ENCODE results near the gene SAPCD2. TPM values are rescaled to one million over a fixed set of nuclear protein-coding genes. Genes with fewer than 3 reads are reported as not detected.
"Not testable (repeated sequence)": the region's sequence is repeated elsewhere in the genome, so short reads cannot be mapped to it uniquely, and the experiment has no call there.

SAPCD2 gene, protein sequence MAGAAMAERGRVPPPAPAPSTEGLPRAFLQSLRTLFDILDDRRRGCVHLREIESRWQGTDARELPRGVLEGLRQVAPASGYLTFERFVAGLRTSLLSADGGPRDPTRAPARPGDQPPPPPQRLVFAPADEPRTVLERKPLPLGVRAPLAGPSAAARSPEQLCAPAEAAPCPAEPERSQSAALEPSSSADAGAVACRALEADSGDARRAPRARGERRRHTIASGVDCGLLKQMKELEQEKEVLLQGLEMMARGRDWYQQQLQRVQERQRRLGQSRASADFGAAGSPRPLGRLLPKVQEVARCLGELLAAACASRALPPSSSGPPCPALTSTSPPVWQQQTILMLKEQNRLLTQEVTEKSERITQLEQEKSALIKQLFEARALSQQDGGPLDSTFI
- total RNA-seq: 17.6 and 31.1 TPM in 2 replicates

DNA sequence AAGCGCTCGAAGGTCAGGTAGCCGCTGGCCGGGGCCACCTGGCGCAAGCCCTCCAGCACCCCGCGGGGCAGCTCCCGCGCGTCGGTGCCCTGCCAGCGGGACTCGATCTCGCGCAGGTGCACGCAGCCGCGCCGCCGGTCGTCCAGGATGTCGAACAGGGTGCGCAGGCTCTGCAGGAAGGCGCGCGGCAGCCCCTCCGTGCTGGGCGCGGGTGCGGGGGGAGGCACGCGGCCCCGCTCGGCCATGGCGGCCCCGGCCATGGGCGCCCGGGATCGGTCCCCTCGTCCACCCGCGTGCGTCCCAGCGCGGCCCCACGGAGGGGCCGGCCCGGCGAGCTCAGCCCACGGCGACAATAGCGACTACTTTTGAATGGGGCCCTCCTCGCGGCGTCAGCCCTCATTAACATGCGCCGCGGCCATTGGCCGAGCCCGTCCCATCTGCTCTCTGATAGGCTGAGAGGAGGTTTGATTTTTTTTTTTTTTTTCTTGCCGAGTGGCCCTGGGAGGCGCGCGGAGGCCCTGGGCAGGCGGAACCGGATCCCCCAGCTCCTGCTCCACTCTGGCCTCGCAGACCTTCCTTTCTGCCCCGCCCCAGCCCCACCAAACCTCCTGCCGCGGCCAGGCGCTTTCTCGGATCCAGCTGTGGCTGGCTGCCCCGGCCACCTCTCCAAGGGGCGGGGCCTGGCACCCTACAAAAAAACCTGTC lies at the start of gene SAPCD2:
Gene SAPCD2 (minus strand): TSS at position 357 of the 705 bp plus-strand sequence. CDS start 97 bp downstream, at position 260.
- peak; percentile 44 for DNase-seq (ENCODE audit: low read depth, low spot score)

DNA sequence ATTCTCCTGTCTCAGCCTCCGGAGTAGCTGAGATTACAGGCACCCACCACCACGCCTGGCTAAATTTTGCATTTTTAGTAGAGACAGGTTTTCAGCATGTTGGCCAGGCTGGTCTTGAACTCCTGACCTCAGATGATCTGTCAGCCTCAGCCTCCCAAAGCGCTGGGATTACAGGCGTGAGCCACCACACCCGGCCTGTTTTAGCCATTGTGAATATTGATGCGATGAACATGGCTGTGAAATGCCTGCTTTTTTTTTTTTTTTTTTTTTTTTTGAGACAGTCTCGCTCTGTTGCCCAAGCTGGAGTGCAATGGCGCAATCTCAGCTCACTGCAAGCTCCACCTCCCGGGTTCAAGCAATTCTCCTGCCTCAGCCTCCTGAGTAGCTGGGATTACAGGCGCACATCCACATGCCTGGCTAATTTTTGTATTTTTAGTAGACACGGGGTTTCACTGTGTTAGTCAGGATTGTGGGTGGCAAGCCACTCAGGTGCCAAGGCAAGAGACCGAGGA lies 47.8 kb upstream of the SAPCD2 start:
- DNase-seq (ENCODE audit: low read depth, low spot score): not testable (repeated sequence)

DNA sequence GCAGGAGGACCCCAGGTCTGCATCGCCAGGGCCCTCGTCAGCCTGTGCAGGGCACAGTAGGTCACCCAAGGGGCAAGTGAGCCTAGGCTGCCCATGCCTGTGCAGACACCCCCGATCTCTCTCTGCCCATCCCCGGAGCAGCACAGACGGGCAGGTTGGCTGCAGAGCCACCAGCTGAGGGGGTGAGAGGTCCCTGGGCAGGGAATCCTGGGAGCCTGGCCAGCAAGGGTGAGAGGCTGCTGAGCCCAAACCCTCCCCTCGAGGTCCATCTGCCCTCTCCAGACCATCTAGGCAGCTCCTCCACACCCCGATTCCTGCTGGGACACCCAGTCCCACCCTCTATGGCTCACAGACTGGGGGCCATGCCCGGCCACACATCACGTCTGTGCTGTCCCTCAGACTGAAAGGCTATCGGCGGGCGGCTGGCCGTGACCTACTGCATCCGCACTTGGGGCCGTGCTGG lies 46.9 kb upstream of the SAPCD2 start:
- DNase-seq (ENCODE audit: low read depth, low spot score): no peak

DNA sequence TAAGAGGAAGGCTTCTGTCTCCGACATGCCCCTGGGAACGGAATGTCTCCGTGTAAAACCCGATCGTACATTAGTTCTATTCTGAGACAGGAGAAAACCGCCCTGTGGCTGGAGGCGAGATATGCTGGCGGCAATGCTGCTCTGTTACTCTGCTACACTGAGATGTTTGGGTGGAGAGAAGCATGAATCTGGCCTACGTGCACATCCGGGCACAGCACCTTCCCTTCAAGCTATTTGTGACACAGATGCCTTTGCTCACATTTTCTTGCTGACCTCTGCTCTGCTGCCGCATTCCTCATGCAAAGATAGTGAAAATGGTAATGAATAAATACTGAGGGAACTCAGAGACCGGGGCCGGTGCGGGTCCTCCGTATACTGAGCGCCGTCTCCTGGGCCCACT lies 46.4 kb upstream of the SAPCD2 start:
- DNase-seq (ENCODE audit: low read depth, low spot score): no peak

DNA sequence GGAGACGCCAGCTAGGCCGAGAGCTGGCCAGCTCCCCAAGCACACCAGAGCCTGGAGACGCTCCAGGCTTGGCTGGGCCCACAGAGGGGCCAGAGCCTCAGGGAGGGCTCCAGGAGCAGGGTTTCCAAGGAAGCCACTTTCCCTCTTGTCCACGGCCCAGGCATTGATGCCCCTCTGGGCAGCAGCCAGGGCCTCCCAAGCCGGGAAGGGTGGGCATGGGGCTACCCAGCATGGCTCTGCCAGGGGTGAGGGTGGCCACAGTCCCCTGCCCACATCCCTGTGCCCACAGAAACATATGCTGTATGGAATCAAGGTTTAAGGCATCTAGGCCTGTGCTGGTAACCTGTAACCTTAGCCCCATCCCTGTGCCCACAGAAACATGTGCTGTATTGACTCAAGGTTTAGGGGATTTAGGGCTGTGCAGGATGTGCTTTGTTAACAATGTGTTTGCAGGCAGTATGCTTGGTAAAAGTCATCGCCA lies 45.7 kb upstream of the SAPCD2 start:
- DNase-seq (ENCODE audit: low read depth, low spot score): no peak

DNA sequence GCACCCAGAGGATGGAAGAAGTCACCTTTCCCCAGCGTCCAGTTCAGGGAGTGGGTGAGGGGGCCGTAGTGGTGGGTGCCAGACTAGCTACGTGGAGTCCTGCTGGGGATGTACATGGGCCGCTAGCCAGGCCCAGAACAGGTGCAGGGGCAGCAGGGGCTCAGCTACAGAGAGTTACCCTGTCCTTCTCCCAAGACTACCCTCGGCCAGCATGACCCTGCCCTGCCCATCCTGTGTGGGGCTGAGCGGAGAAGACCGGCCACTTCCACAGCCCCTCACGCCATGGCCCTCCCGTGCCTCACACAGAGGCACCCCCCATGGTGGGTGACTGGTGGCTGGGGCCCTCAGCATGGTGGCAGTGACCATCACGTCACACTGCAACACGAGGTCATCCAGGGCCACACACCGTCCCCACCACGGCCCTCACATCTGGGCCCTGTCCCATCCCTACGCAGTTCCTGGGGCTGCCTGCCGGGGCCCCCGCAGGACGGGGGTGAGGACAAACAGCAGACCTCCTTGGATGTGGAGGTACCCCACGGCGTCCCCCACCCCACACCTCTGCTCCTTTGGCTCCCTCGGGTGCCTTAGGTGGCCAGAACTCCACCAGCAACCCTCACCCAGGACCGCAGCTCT lies 45.2 kb upstream of the SAPCD2 start:
- no peak for DNase-seq (ENCODE audit: low read depth, low spot score)

DNA sequence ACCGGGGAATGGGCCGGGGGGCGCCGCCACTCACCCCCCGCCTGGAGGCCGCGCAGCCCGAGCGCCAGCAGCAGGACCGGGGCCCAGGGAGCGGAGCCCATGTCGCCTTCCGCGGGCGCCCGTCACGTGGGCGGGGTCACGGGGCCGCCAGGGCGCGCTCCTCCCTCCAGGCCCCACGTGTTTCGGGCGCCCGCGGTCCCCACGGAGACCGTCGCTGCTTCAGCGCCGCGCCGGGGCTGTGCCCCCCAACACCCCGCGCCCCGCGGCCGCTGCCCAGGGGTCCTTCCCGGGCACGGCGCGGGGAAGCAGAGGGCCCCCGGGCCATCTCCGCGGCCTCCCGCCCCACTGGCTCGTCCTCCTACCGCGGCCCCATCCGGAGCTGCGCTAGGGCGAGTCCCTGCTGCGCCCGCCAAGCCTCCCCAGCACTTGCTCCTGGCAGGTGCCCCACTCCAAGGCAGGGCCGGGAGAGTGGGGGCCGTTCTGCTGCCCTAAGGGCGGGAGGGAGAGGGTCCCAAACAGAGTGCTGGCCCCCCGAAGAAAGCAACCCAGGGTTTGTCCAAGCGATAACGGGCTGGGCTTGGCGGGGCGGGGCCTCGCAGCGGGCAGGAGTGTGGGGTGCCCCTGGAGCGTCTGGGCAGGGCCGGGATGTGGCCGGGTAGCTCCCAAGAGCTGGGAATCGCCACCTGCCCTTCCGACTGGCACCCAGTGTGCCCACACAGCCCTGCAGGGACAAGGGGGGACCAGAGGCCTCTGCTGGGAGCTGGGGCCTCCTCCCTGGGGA lies 44.4 kb upstream of the SAPCD2 start, which contains the start of gene DPP7:
Gene DPP7 (minus strand): TSS at position 121 of the 781 bp plus-strand sequence. CDS start 20 bp downstream, at position 101.
- no peak for DNase-seq (ENCODE audit: low read depth, low spot score)

DNA sequence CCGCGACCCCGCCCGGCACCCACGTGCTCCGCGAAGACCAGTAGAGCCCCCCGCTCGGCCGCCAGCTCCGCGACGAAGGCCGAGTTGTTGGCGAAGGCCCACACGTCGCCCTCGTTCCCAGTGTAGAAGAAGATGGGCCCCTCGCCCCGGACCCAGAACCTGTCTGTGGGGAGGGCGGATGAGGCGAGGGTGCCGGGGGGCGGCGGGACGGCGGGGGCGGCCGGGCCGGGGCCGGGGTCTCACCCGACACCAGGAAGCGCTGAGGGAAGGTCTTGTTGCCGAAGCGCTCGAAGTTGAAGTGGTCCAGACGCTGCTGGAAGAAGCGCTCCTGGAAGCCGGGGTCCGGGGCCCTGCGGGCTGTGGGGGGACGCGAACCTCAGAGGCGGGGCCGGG lies 43.9 kb upstream of the SAPCD2 start:
- no peak for DNase-seq (ENCODE audit: low read depth, low spot score)

DNA sequence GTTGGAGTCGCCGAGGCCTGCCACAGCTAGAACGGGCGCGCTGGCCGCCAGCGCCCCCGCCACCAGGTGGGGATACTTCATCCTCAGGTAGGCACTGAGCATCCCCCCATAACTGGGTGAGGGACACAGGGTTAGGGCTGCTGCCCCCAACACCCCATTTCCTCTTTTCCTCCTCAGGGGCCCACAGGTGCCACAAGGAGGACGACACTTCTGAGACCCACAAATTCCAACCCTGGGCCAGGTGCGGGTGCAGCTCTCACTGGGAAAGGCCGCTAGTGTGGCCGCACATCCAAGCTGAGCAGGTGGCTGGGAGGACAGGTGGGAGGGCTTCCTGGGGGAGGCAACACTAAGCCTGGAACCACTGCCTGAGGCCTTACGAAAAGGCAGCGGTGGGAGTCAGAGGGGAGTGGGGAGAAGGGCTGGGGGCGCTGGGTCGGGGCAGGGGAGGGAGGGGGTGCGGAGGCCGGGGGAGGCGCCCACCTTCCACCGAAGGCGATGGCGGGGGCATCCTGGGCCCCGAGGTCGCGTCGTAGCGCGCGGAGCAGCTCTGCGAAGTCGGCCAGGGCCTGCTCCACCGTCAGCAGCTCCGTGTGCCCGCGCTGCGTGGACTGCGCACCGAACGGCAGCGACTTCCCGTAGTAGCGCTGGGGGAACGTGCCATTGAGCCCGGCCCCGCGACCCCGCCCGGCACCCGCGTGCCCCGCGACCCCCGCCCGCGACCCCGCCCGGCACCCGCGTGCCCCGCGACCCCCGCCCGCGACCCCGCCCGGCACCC lies 43.2 kb upstream of the SAPCD2 start:
- DNase-seq (ENCODE audit: low read depth, low spot score): no peak

DNA sequence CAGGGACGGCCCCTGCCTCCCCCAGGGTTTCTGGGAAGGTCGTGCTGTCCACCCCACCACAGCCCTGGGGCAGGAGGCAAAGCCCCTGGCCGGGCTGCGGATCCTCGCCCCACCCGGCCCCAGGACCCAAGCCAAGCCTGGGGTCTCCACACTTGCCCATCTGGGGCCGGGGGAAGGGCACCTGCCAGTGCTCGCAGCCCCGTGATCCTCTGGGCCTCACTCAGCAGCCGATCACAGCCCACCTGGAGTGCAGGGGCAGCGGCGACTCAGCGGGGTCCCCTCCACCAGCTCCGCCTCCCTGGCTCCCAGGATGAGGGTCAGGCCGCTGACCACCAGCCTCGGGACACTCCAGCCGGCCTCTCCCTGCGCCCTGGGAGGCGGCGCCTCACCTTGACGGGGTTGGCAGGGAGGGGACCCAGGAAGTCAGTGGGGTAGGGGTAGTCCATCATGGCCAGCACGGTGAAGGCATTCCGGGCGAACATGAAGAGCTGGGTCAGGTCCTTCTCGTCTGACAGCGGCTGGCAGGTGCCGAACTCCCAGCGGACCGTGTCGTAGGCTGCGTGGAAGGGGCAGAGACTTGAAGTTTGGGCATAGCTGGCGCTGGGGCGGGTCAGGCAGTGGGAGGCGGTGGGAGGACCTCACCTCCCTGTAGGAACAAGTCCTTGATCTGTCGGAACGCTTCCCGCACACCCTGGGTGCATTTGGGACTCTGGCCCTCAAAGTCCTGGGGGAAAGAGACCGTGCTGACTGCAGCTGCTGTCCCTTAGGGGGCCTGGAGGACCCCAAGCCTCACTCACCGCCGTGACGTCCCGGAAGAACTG lies 42.4 kb upstream of the SAPCD2 start:
- no peak for DNase-seq (ENCODE audit: low read depth, low spot score)

DNA sequence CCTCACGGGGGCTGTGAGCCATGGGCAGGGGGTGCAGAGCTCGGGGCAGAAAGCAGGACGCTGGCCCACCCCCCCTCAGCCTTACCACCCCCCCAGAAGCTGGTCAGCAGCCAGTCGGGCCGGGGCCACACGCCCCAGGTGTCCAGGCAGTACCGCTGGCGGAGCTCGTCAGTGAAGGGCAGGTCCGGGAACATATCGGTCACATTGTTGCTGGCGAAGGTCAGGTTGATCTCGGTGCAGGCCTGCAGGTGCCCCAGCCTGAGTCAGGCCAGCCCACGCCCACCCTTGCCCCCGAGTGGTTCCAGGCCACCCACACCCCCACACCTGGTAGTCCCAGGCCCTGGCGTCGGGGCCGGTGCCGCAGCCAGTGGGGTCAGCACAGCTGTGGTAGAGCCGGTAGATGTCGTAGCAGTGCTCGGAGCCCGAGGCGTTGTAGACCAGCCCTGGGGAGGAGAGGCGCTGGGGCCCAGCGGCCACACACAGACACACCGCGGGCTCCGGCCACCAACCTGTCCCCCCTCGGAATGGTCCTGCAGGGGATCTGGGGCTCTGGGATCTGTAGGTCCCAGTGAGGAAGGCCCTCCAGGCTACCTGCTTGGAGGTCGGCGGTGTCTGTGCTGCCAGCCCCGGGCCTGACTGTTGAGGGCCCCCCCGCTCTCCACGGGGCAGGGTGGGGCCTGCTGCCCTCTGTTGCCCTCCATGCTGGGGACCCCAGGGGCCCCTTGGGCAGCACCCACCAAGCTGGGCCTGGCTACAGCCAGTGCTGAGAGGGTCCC lies 41.6 kb upstream of the SAPCD2 start:
- DNase-seq (ENCODE audit: low read depth, low spot score): no peak

DNA sequence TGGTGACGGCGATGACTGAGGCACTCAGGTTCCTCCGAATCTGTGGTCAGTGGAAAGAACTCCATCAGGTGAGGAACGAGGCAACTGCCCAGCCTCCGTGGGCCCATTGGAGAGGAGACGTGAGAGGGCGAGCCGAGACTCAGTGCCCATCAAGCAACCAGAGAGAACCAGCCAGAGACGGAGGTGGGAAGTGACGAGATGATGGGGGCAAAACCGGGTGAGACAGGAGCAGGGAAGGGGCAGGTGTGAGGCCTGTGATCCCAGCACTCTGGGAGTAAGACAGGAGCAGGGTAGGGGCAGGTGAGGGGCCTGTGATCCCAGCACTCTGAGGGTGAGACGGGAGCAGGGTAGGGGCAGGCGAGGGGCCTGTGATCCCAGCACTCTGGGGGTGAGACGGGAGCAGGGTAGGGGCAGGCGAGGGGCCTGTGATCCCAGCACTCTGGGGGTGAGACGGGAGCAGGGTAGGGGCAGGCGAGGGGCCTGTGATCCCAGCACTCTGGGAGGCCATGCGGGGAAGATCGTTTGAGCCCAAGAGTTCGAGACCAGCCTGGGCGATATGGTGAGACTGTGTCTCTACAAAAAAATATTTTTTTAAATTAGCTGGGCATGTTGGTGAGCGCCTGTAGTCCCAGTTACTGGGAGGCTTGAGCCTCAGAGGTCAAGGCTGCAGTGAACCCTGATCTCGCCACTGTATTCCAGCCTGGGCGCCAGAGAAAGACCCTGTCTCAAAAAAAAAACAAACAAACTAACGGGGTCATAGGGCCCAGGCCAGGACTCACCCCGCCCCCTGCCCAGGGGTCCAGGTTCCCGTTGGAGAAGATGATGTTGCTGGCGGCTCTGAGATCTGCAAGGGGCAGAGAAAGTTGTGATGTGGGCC lies 40.8 kb upstream of the SAPCD2 start:
- DNase-seq (ENCODE audit: low read depth, low spot score): no peak

DNA sequence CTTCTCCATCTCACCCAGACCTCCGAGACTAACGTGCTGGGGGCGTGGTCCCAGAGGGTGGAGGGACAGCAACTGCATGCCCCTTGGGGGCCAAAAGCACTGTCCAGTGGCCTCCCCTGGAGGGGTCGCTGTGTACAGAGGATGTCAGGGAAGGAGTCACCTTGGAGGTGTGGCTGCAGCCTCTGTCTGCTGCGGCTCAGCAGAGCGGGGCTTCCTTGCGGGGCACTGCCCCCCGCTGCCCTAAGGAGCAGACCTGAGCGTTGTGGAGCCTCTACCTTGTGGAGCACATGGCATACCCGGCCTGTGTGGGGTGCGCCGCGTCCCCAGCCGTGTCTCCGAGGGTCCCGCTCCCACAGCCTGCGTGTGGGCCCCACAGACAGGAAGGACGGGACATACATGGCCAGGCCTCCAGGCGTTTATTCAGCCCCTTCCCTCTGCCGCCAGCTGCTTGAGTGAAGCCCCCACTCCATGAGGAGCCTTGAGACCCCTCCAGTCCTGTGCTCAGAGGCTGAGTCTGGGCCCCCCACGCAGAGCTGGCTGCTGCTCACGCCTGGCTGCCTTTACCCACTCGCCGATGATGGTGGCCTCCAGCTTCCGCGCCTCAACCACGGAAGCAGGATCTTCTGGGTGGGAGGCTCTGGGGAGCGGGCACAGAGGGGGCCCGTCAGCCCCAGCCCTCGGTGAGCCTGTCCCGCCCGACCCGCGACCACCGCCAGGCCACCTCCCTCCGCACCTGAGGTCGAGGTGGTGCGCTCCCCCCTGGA lies 40.0 kb upstream of the SAPCD2 start:
- DNase-seq (ENCODE audit: low read depth, low spot score): no peak

DNA sequence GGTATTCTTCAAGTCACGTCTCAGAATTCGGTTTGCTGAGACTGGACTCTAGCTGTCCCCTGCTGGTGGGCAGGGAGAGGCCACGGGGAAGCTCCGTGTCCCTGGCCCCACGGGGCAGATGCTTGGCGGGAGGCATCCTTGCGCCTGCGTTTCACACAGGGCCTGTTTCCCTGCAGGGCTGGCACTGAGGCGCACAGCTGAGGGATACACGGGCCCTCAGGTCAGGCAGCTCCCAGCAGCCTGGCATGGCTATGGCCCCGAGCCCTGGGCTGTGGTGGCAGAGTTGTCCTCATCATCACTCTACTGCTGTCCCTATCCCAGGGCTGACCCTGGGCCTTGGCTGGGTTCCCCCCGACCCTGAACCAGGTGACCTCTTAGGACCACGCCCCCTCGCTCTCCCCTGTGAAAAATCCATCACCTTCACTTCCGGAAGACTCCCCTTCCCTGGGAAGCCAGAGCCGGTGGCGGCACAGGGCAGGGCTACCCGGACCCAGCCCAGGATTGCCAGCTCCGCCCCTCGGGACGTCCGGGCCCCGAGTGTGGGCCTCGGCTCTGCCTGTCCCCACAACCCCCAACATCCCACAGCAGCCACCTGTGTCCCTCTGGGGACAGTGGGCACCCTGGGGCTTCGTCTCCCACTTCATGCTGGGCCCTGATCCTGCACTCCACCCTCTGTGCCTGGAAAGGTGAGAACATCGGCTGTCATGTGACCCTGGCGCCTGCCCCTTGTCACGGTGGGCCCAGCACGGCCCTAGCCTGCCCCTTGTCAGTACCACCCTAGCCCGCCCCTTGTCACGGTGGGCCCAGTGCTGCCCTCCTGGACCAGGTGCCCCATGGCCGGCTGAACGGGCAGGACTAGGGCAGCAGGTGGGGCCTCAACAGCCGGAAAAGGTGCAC lies 39.1 kb upstream of the SAPCD2 start:
- no peak for DNase-seq (ENCODE audit: low read depth, low spot score)

DNA sequence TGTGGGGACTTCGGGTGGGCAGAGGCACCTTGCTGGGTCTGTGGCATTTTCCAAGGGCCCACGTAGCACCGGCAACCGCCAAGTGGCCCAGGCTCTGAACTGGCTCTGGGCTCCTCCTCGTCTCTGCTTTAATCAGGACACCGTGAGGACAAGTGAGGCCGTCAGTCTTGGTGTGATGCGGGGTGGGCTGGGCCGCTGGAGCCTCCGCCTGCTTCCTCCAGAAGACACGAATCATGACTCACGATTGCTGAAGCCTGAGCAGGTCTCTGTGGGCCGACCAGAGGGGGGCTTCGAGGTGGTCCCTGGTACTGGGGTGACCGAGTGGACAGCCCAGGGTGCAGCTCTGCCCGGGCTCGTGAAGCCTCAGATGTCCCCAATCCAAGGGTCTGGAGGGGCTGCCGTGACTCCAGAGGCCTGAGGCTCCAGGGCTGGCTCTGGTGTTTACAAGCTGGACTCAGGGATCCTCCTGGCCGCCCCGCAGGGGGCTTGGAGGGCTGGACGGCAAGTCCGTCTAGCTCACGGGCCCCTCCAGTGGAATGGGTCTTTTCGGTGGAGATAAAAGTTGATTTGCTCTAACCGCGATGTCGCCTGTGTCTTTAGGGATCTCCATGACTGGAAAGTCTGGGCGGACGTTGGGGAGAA lies 38.4 kb upstream of the SAPCD2 start:
- DNase-seq (ENCODE audit: low read depth, low spot score): no peak
